ENCODE measurements around the gene NCAPG2.

Gene NCAPG2

GRCh38 chr7:158733775-158734494, 29.3 kb upstream of the NCAPG2 start:
- DNase-seq = no peak

- no peak for DNase-seq
Observed at GRCh38 chr7:158733220-158733519, 28.6 kb upstream of the NCAPG2 start.

- no peak for DNase-seq
Observed at GRCh38 chr7:158732494-158733219, 28.1 kb upstream of the NCAPG2 start.

GRCh38 chr7:158731761-158732160, 27.2 kb upstream of the NCAPG2 start:
- DNase-seq = no peak

GRCh38 chr7:158730383-158731346, 26.1 kb upstream of the NCAPG2 start:
- no peak for DNase-seq

GRCh38 chr7:158729646-158730382, 25.2 kb upstream of the NCAPG2 start:
- DNase-seq = no peak

GRCh38 chr7:158728911-158729645, 24.5 kb upstream of the NCAPG2 start:
- no peak for DNase-seq

GRCh38 chr7:158727690-158728089, 23.1 kb upstream of the NCAPG2 start:
- no peak for DNase-seq

- no peak for DNase-seq
Observed at GRCh38 chr7:158726277-158726807, 21.7 kb upstream of the NCAPG2 start.

- DNase-seq = no peak
Observed at GRCh38 chr7:158725506-158725800, 20.8 kb upstream of the NCAPG2 start.

- DNase-seq = no peak
Observed at GRCh38 chr7:158724658-158725505, 20.3 kb upstream of the NCAPG2 start.

GRCh38 chr7:158723714-158724385, 19.2 kb upstream of the NCAPG2 start:
- no peak for DNase-seq

GRCh38 chr7:158723266-158723665, 18.7 kb upstream of the NCAPG2 start:
- no peak for DNase-seq

GRCh38 chr7:158722574-158723237, 18.1 kb upstream of the NCAPG2 start:
- DNase-seq = no peak

- no peak for DNase-seq
Observed at GRCh38 chr7:158720112-158720511, 15.5 kb upstream of the NCAPG2 start.

GRCh38 chr7:158716802-158717201, 12.2 kb upstream of the NCAPG2 start:
- DNase-seq = no peak

- peak in 1 of 5 experiments; percentile 65 for DNase-seq
Observed at GRCh38 chr7:158710651-158711102, 6.1 kb upstream of the NCAPG2 start.

GRCh38 chr7:158707610-158708009, 3.0 kb upstream of the NCAPG2 start:
- no peak for DNase-seq

Data from T-helper 2 cell (primary cell).